Measurements from ENCODE around the gene OR4N5. TPM values are rescaled to one million over a fixed set of nuclear protein-coding genes. Genes with fewer than 3 reads are reported as not detected.

Gene OR4N5

DNA sequence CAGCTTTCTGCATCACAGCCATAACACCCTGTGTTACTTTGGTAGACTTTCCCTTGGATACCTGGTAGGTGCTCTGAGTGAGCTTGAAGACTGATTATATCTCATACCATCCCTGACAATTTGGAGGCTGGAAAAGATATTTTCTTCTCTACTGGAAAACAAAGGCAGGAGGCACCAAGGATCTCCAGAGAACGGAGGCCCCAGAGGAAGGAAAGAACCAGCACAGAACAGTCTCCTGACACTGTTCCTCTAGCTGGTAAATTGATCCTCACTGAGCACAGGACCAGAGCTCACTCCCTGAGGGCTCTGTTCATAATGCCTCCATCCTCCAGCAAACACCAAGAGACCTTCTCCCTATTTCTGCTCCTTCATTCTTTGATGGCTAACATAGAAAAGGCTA lies 52.0 kb downstream of the OR4N5 start, which contains the start of gene OR11G2:
Gene OR11G2 (plus strand): TSS at position 301 of the 400 bp plus-strand sequence. CDS start 6,542 bp downstream, outside the sequence.
- Histone ChIP-seq H4K8ac (ENCODE audit: low read length) (no peak within 1 kb of the TSS), H3K4me3 (ENCODE audit: insufficient read depth in 1 of 2, low read depth in 1 of 2, low read length in 2 of 2) (no peak within 1 kb of the TSS), H2AFZ (ENCODE audit: low read depth, low read length) (no peak within 1 kb of the TSS), H2BK5ac (ENCODE audit: low read depth, low read length, poor library complexity, severe bottlenecking) (no peak within 1 kb of the TSS), H3K4ac (ENCODE audit: low read depth in 1 of 2, low read length in 2 of 2) (no peak within 1 kb of the TSS), H3K27ac (ENCODE audit: low read length, poor library complexity, severe bottlenecking) (no peak within 1 kb of the TSS), H3K23ac (ENCODE audit: low read length in 2 of 2) (no peak within 1 kb of the TSS), H3K9ac (ENCODE audit: low read length) (no peak within 1 kb of the TSS), H4K91ac (ENCODE audit: low read length) (no peak within 1 kb of the TSS), H3K36me3 (ENCODE audit: control insufficient read depth in 1 of 2, insufficient read depth in 2 of 2, low read depth in 1 of 2, low read length in 2 of 2) (no peaks in the 10 kb centered on the region), H2BK12ac (ENCODE audit: low read length in 2 of 2) (no peak within 1 kb of the TSS), H3K4me1 (ENCODE audit: control insufficient read depth, insufficient read depth, low read depth, low read length) (no peaks in the 10 kb centered on the region), H3K14ac (ENCODE audit: low read length in 2 of 2) (no peak within 1 kb of the TSS), H3K27me3 (ENCODE audit: control insufficient read depth in 1 of 2, insufficient read depth in 1 of 2, low read length in 2 of 2) (peaks cover 0 to 7% of the 10 kb centered on the region in 2 experiments), H2BK120ac (ENCODE audit: low read depth, low read length) (no peak within 1 kb of the TSS), H3K9me3 (ENCODE audit: control insufficient read depth, low read length) (no peaks in the 10 kb centered on the region), H2AK5ac (ENCODE audit: low read length, severe bottlenecking) (no peak within 1 kb of the TSS), H3K4me2 (ENCODE audit: low read length, poor library complexity, severe bottlenecking) (no peak within 1 kb of the TSS), H3K79me1 (replicated peaks; ENCODE audit: low read length, poor library complexity, severe bottlenecking) (no peaks in the 10 kb centered on the region), H3K18ac (ENCODE audit: low read depth in 1 of 2, low read length in 2 of 2) (no peak within 1 kb of the TSS), H2BK15ac (ENCODE audit: low read depth, poor library complexity, severe bottlenecking) (no peak within 1 kb of the TSS)
- 35% methylated on average over 1 of the region's 1 CpG for WGBS
- DNase-seq = no peak

DNA sequence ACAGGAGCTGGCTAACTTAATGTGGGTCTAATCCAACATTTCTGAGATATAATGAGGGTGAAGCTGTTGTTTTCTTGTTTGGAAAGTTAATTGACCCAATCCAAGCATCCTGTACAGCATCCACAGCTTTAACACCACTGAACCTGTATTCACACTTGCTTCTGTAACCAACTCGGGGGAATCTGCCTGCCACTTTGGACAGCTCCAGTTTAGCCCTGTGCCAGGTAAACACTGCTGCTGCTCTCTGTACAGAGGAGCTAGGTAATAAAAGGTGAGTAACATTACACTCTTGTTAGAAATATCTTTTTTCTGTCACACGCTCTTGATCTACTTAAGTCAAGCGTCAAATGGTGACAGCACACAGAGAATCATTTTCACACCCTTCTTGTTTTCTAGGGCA lies 52.8 kb downstream of the OR4N5 start:
- no peak overlapping the region for H3K18ac ChIP-seq (ENCODE audit: low read depth in 1 of 2, low read length in 2 of 2)
- H2BK120ac ChIP-seq (ENCODE audit: low read depth, low read length) = no peak overlapping the region
- no peak overlapping the region for H3K9ac ChIP-seq (ENCODE audit: low read length)
- H2BK12ac ChIP-seq (ENCODE audit: low read length in 2 of 2) = no peak overlapping the region
- no peak overlapping the region for H3K14ac ChIP-seq (ENCODE audit: low read length in 2 of 2)
- H4K91ac ChIP-seq (ENCODE audit: low read length) = no peak overlapping the region
- no peaks in the 10 kb centered on the region for H3K79me1 ChIP-seq (replicated peaks; ENCODE audit: low read length, poor library complexity, severe bottlenecking)
- H3K27me3 ChIP-seq (ENCODE audit: control insufficient read depth in 1 of 2, insufficient read depth in 1 of 2, low read length in 2 of 2) = peaks cover 0 to 7% of the 10 kb centered on the region in 2 experiments
- no peak overlapping the region for H2AFZ ChIP-seq (ENCODE audit: low read depth, low read length)
- no peak overlapping the region for H4K8ac ChIP-seq (ENCODE audit: low read length)
- H3K36me3 ChIP-seq (ENCODE audit: control insufficient read depth in 1 of 2, insufficient read depth in 2 of 2, low read depth in 1 of 2, low read length in 2 of 2) = no peaks in the 10 kb centered on the region
- no peak overlapping the region for H2AK5ac ChIP-seq (ENCODE audit: low read length, severe bottlenecking)
- H3K4ac ChIP-seq (ENCODE audit: low read depth in 1 of 2, low read length in 2 of 2) = no peak overlapping the region
- no peak overlapping the region for H3K4me2 ChIP-seq (ENCODE audit: low read length, poor library complexity, severe bottlenecking)
- no peak overlapping the region for H2BK5ac ChIP-seq (ENCODE audit: low read depth, low read length, poor library complexity, severe bottlenecking)
- no peaks in the 10 kb centered on the region for H3K9me3 ChIP-seq (ENCODE audit: control insufficient read depth, low read length)
- no peak overlapping the region for H3K23ac ChIP-seq (ENCODE audit: low read length in 2 of 2)
- DNase-seq = no peak
- no peaks in the 10 kb centered on the region for H3K4me1 ChIP-seq (ENCODE audit: control insufficient read depth, insufficient read depth, low read depth, low read length)
- H3K27ac ChIP-seq (ENCODE audit: low read length, poor library complexity, severe bottlenecking) = no peak overlapping the region
- H3K4me3 ChIP-seq (ENCODE audit: insufficient read depth in 1 of 2, low read depth in 1 of 2, low read length in 2 of 2) = no peak overlapping the region
- WGBS = 77% methylated on average over 3 of the region's 3 CpGs
- no peak overlapping the region for H2BK15ac ChIP-seq (ENCODE audit: low read depth, poor library complexity, severe bottlenecking)

DNA sequence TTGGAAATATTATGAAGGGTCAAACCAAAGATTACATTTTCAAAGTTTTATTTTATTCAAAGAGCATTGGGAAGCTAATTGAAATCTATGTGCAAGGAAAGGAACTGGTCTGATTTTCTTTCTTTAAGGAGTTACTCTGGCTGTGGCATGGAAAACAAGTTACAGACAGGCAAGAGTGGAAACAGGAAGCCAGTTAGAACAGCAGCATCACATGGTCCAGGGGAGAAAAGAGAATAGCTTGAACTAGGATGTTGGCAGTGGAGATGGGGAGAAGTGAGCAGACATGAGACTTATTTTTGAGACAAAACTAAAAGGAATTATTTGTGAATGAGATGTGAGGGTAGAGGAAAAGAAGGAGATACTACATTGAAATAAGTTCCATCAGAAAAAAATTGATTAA lies 55.5 kb downstream of the OR4N5 start:
- no peaks in the 10 kb centered on the region for H3K79me1 ChIP-seq (replicated peaks; ENCODE audit: low read length, poor library complexity, severe bottlenecking)
- DNase-seq = no peak
- H3K4me1 ChIP-seq (ENCODE audit: control insufficient read depth, insufficient read depth, low read depth, low read length) = no peaks in the 10 kb centered on the region

More for the DNA sequence above, 55.5 kb downstream of the OR4N5 start:
- Histone ChIP-seq H3K27me3 (ENCODE audit: control insufficient read depth in 1 of 2, insufficient read depth in 1 of 2, low read length in 2 of 2) (peaks cover 0 to 7% of the 10 kb centered on the region in 2 experiments), H4K91ac (ENCODE audit: low read length) (no peak overlapping the region), H3K4me2 (ENCODE audit: low read length, poor library complexity, severe bottlenecking) (no peak overlapping the region), H3K4ac (ENCODE audit: low read depth in 1 of 2, low read length in 2 of 2) (no peak overlapping the region), H3K14ac (ENCODE audit: low read length in 2 of 2) (no peak overlapping the region), H3K9ac (ENCODE audit: low read length) (no peak overlapping the region), H2AK5ac (ENCODE audit: low read length, severe bottlenecking) (no peak overlapping the region), H2BK15ac (ENCODE audit: low read depth, poor library complexity, severe bottlenecking) (no peak overlapping the region), H4K8ac (ENCODE audit: low read length) (no peak overlapping the region), H3K36me3 (ENCODE audit: control insufficient read depth in 1 of 2, insufficient read depth in 2 of 2, low read depth in 1 of 2, low read length in 2 of 2) (no peaks in the 10 kb centered on the region), H2BK120ac (ENCODE audit: low read depth, low read length) (no peak overlapping the region), H3K9me3 (ENCODE audit: control insufficient read depth, low read length) (no peaks in the 10 kb centered on the region), H2AFZ (ENCODE audit: low read depth, low read length) (no peak overlapping the region), H3K27ac (ENCODE audit: low read length, poor library complexity, severe bottlenecking) (no peak overlapping the region), H3K23ac (ENCODE audit: low read length in 2 of 2) (no peak overlapping the region), H3K18ac (ENCODE audit: low read depth in 1 of 2, low read length in 2 of 2) (no peak overlapping the region), H2BK12ac (ENCODE audit: low read length in 2 of 2) (no peak overlapping the region), H3K4me3 (ENCODE audit: insufficient read depth in 1 of 2, low read depth in 1 of 2, low read length in 2 of 2) (no peak overlapping the region), H2BK5ac (ENCODE audit: low read depth, low read length, poor library complexity, severe bottlenecking) (no peak overlapping the region)

Small RNA genes within 50 kb of the gene (small RNA-seq; reads per million reads assigned to genes)
- gene GTF2IP22 (ENCODE audit: low read depth) (not detected), gene RNA5SP380 (ENCODE audit: low read depth) (not detected)

Data from mesenchymal stem cell (in vitro differentiated cells and primary cell).